ENCODE data around the gene DUSP3. TPM values are rescaled to one million over a fixed set of nuclear protein-coding genes. Genes with fewer than 3 reads are reported as not detected.

Gene DUSP3
- total and polyA plus RNA-seq, 8 donors: 33.0 to 97.8 (median 63.5) TPM

DNA sequence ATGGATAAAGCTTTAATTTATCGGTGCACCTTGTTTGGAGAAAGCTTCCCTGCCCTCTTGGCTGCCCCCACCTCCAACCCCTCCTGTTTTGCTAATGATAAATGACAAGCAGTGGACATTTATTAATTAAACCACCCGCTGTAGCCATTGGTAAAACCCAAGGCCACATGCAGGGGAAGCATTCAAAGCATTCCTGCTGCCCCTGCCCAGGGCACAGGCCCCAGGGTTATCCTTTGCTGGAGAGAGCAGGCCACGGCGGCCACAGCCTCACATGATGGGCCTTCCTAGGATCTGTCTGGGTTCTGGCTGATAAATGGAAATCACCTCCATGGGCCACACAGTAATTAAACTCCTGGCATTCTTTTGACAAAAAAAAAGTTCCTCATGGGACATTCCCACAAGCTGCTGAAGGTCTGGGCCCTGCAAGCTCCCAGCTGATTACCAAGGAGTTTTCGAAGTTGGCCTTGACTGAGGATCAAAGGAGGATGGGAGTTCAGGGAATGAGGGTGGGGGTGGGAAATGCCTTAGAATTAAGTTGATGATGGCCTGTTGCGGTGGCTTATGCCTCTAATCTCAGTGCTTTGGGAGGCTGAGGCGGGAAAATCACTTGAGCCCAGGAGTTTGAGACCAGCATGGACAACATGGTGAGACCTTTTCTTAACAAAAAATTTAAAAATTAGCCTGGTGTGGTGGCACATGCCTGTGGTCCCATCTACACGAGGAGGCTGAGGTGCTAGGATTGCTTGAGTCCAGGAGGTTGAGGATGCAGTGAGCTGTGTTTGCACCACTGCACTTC lies 55.7 kb downstream of the DUSP3 start:
- 75 to 77% (median 76%) methylated on average over 8 of the region's 8 CpGs for WGBS, 5 donors
- Histone ChIP-seq H3K9me3 (no peaks in the 10 kb centered on the region), H3K4me1 (peaks cover 0 to 11% (median 2%) of the 10 kb centered on the region in 4 donors), H3K36me3 (no peaks in the 10 kb centered on the region), H3K27me3 (no peaks in the 10 kb centered on the region), H3K4me3 (no peak overlapping the region), H3K27ac (no peak overlapping the region)
- no peak for TF ChIP-seq EP300 (IDR thresholded peaks at IDR 0.05)
- no peak for TF ChIP-seq POLR2A (IDR thresholded peaks at IDR 0.05)
- no peak for TF ChIP-seq POLR2AphosphoS5 (IDR thresholded peaks at IDR 0.05)
- TF ChIP-seq, protein P1, sequence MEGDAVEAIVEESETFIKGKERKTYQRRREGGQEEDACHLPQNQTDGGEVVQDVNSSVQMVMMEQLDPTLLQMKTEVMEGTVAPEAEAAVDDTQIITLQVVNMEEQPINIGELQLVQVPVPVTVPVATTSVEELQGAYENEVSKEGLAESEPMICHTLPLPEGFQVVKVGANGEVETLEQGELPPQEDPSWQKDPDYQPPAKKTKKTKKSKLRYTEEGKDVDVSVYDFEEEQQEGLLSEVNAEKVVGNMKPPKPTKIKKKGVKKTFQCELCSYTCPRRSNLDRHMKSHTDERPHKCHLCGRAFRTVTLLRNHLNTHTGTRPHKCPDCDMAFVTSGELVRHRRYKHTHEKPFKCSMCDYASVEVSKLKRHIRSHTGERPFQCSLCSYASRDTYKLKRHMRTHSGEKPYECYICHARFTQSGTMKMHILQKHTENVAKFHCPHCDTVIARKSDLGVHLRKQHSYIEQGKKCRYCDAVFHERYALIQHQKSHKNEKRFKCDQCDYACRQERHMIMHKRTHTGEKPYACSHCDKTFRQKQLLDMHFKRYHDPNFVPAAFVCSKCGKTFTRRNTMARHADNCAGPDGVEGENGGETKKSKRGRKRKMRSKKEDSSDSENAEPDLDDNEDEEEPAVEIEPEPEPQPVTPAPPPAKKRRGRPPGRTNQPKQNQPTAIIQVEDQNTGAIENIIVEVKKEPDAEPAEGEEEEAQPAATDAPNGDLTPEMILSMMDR (IDR thresholded peaks at IDR 0.05): no peak
- intact Hi-C loops (cut with DNase I; ENCODE audit: low total_unique reads): no loop called here
- DNase-seq: no peak

DNA sequence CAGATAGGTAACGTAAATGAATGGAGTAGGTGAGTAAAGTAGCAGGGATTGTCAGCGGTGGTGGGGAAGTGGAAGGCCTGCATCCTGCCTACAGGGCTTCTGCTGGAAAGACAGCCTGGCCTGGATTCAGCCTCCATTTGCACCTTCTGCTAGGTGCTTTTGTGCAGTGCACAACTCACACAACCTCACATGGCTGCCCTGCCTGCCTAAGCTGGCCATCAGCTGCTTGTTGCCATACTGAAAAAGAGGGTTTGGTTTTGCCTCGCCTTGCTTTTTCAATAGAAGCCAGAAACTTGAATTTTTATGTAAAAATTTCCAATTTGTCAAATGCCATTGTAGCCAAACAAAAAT lies 56.5 kb downstream of the DUSP3 start:
- Histone ChIP-seq H3K4me1 (peaks cover 0 to 11% (median 2%) of the 10 kb centered on the region in 4 donors), H3K36me3 (no peaks in the 10 kb centered on the region), H3K27me3 (no peaks in the 10 kb centered on the region), H3K9me3 (no peaks in the 10 kb centered on the region), H3K4me3 (no peak overlapping the region), H3K27ac (no peak overlapping the region)
- 87 to 99% (median 97%) methylated on average over 3 of the region's 3 CpGs for WGBS, 5 donors
- TF ChIP-seq, protein P1 (IDR thresholded peaks at IDR 0.05): no peak
- TF ChIP-seq EP300 (IDR thresholded peaks at IDR 0.05) (no peak), POLR2A (IDR thresholded peaks at IDR 0.05) (no peak), POLR2AphosphoS5 (IDR thresholded peaks at IDR 0.05) (no peak)
- intact Hi-C loops (cut with DNase I; ENCODE audit: low total_unique reads): no loop called here
- no peak for DNase-seq

- no peak for DNase-seq
- Histone ChIP-seq H3K27ac (no peak overlapping the region), H3K36me3 (no peaks in the 10 kb centered on the region), H3K9me3 (no peaks in the 10 kb centered on the region), H3K27me3 (no peaks in the 10 kb centered on the region), H3K4me1 (peaks cover 0 to 11% (median 2%) of the 10 kb centered on the region in 4 donors), H3K4me3 (peak overlapping the region in 1 of 4 donors; percentile 83)
- 90 to 94% (median 92%) methylated on average over 4 of the region's 4 CpGs for WGBS, 5 donors
- TF ChIP-seq POLR2AphosphoS5 (IDR thresholded peaks at IDR 0.05): no peak
- TF ChIP-seq POLR2A (IDR thresholded peaks at IDR 0.05): no peak
- intact Hi-C loops (cut with DNase I; ENCODE audit: low total_unique reads): no loop called here
Measured at GRCh38 chr17:43721537-43722268, 57.1 kb downstream of the DUSP3 start.

DNA sequence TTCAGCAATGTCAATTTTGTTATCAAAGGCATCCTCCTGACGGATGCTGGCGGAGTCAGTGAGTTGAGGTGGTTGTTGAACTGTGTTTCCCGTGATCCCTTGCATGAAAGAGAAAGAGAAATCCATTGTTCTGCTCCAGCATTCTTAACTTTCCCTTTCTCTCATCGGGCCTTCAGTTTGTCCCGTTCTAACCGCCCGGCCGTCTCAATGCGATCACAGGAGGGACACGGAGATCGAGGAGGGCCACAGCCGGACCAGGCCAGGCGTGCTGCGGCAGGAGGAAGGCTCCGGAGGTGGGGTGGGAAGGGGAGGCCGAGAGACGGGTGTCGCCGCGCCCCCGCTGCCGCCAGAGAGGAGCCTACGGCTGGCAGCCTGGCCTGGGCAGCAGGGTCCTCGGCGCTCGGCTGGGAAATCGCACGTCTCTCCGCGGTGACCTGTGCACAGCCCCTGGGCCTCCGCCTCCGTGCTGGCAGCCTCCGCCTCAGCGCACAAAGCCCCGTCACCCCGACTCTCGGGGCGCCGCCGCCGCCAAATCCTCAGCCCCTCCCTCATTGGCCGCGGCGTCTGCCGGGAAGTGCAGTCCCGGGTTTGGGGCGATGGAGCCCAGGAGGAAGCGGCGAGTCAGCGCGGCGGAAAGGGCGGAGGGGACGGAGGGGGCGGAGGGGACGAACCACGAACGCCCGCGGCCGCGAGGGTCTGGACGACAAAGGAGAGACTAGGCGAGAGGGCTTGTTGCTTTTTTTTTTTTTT lies 58.3 kb downstream of the DUSP3 start:
- H3K27me3 ChIP-seq: no peaks in the 10 kb centered on the region
- peak; percentile 78 to 94 for DNase-seq
- intact Hi-C loops (cut with DNase I; ENCODE audit: low total_unique reads): no loop called here
- peaks cover 0 to 11% (median 2%) of the 10 kb centered on the region in 4 donors for H3K4me1 ChIP-seq
- H3K4me3 ChIP-seq: peak overlapping the region; percentile 60 to 83 (median 71)
- 0 to 1% (median 1%) methylated on average over 41 to 64 of the region's 64 CpGs for WGBS, 5 donors
- H3K27ac ChIP-seq: peak overlapping the region; percentile 90 to 95 (median 94)
- TF ChIP-seq POLR2A (IDR thresholded peaks at IDR 0.05) (no peak), EP300 (IDR thresholded peaks at IDR 0.05) (no peak), POLR2AphosphoS5 (IDR thresholded peaks at IDR 0.05) (peak; percentile 48 to 90 (median 84))
- TF ChIP-seq, protein P1 (IDR thresholded peaks at IDR 0.05): no peak
- no peaks in the 10 kb centered on the region for H3K9me3 ChIP-seq
- H3K36me3 ChIP-seq: no peaks in the 10 kb centered on the region
